D721Med (cell line): ENCODE measurements around the gene EPB41L2.

ENCODE experiments used
- DNase-seq: peaks from one replicate; pipeline ENCODE4 v3.0.0; 2011; ENCODE audit warnings: low spot score; ENCODE audit not compliant: insufficient read length
- FAIRE-seq: peaks from 2 replicates; lab custom pipeline; 2011; peaks lifted over from hg19 to GRCh38; lab: Jason Lieb, UNC
- CTCF ChIP-seq: IDR thresholded peaks from 2 replicates; pipeline ENCODE4 v1.5.1; 2012; ENCODE audit warnings: mild to moderate bottlenecking, control low read depth; ENCODE audit not compliant: insufficient read depth; ENCODE audit errors: missing control alignments

EPB41L2 gene

GRCh38 chr6:131001111-131001736, 61.8 kb downstream of the EPB41L2 start:
- no peak for FAIRE-seq
- TF ChIP-seq CTCF, result no peak
- no peak for DNase-seq

- no peak for TF ChIP-seq CTCF
- FAIRE-seq (peak; percentile 97), DNase-seq (peak; percentile 33)
These were observed 62.5 kb downstream of the EPB41L2 start for GRCh38 chr6:131000544-131000943.

GRCh38 chr6:130997061-130997753, 65.8 kb downstream of the EPB41L2 start:
- FAIRE-seq (peak; percentile 96), DNase-seq (no peak)
- TF ChIP-seq CTCF, result no peak

GRCh38 chr6:130996635-130997034, 66.4 kb downstream of the EPB41L2 start:
- TF ChIP-seq CTCF, result no peak
- no peak for DNase-seq
- peak; percentile 11 for FAIRE-seq

- no peak for TF ChIP-seq CTCF
- FAIRE-seq, result no peak
- DNase-seq, result no peak
These were observed 67.1 kb downstream of the EPB41L2 start for GRCh38 chr6:130995783-130996447.

GRCh38 chr6:130994319-130995097, 68.5 kb downstream of the EPB41L2 start:
- no peak for DNase-seq
- no peak for TF ChIP-seq CTCF
- FAIRE-seq, result no peak
